HepG2 (cell line): Measurements from ENCODE around the gene F12. TPM values are rescaled to one million over a fixed set of nuclear protein-coding genes. Genes with fewer than 3 reads are reported as not detected.
A peak's percentile ranks its signal among the peaks of the same experiment; 100 is the strongest.

ENCODE experiments used
- CREM ChIP-seq, 2 experiments: sonication (generic) in 1 of 2; formaldehyde crosslinking in 1 of 2; IDR thresholded peaks; 2 replicates each; pipeline versions ENCODE4 v1.4.0 to v1.6.1; 2016 to 2020; ENCODE audit warnings: antibody characterized with exemption in 1 of 2, mild to moderate bottlenecking in 1 of 2, missing genetic modification reagents in 1 of 2
- FOXP4 ChIP-seq: sonication (generic); formaldehyde crosslinking; IDR thresholded peaks from 2 replicates; pipeline ENCODE4 v1.4.0; 2020; ENCODE audit warnings: missing genetic modification reagents
- HNRNPK ChIP-seq: fragments of 200-400 bp; formaldehyde crosslinking; IDR thresholded peaks from 2 replicates; pipeline ENCODE4 v1.6.1; 2018; ENCODE audit warnings: low read length, low read depth, moderate library complexity, mild to moderate bottlenecking; ENCODE audit not compliant: poor library complexity, severe bottlenecking
- KAT7 ChIP-seq: IDR thresholded peaks from 2 replicates; pipeline ENCODE4 v1.6.1; 2018; ENCODE audit warnings: borderline replicate concordance, missing compliant biosample characterization
- LCORL ChIP-seq, 2 experiments: fragments of 450-650 bp in 1 of 2; sonication (generic) in 1 of 2; formaldehyde crosslinking in 1 of 2; IDR thresholded peaks; 2 replicates each; pipeline versions ENCODE4 v1.5.0 to v1.6.1; 2017 to 2020; ENCODE audit warnings: antibody characterized with exemption in 1 of 2, missing genetic modification reagents in 1 of 2
- POLR2AphosphoS2 ChIP-seq: IDR thresholded peaks from 2 replicates; pipeline ENCODE4 v1.6.1; 2011; ENCODE audit warnings: low read depth, low read length, improper control_type of control experiment
- PRDM15 ChIP-seq: sonication (generic); formaldehyde crosslinking; IDR thresholded peaks from 2 replicates; pipeline ENCODE4 v1.4.0; 2020; ENCODE audit warnings: missing genetic modification reagents
- RBAK ChIP-seq: sonication (generic); formaldehyde crosslinking; IDR thresholded peaks from 2 replicates; pipeline ENCODE4 v1.5.1; 2020; ENCODE audit warnings: mild to moderate bottlenecking, missing genetic modification reagents
- REPIN1 ChIP-seq: sonication (generic); formaldehyde crosslinking; IDR thresholded peaks from 2 replicates; pipeline ENCODE4 v1.8.0; 2022; ENCODE audit warnings: missing genetic modification reagents, low read depth, mild to moderate bottlenecking, borderline replicate concordance
- ZHX2 ChIP-seq, 2 experiments: sonication (generic) in 1 of 2; formaldehyde crosslinking in 1 of 2; IDR thresholded peaks; 2 replicates each; pipeline versions ENCODE4 v1.6.1 to v1.9.0; 2014 to 2022; ENCODE audit warnings: antibody characterized with exemption in 1 of 2, borderline replicate concordance in 1 of 2, inconsistent platforms in 1 of 2, low read depth in 1 of 2, missing genetic modification reagents in 1 of 2
- ZNF326 ChIP-seq: sonication (generic); formaldehyde crosslinking; IDR thresholded peaks from 2 replicates; pipeline ENCODE4 v1.4.0; 2020; ENCODE audit warnings: missing genetic modification reagents, borderline replicate concordance
- ZNF33A ChIP-seq: sonication (generic); formaldehyde crosslinking; IDR thresholded peaks from 2 replicates; pipeline ENCODE4 v1.5.1; 2020; ENCODE audit warnings: missing genetic modification reagents, mild to moderate bottlenecking, moderate library complexity, borderline replicate concordance
- ZNF563 ChIP-seq: sonication (generic); formaldehyde crosslinking; IDR thresholded peaks from 2 replicates; pipeline ENCODE4 v1.8.0; 2022; ENCODE audit warnings: mild to moderate bottlenecking, moderate library complexity, missing genetic modification reagents
- polyA plus RNA-seq, 8 experiments: library from polyadenylated mRNA; depleted of rRNA in 3 of 8; stranded (reverse) in 7 of 8; unstranded in 1 of 8; fragments of >200 nt; fragmentation: Illumina TruSeq in 4 of 8; extraction: Trizol in 4 of 8; gene quantifications; 2 replicates each; pipeline versions ENCODE4 v1.2.1 to v1.2.3, GENCODE V29; 2011 to 2016; ENCODE audit warnings: low read depth in 4 of 8, missing spikeins in 1 of 8, mixed read lengths in 1 of 8; ENCODE audit not compliant: insufficient read depth in 1 of 8
- total RNA-seq, 5 experiments: library from RNA; depleted of rRNA; stranded (reverse); fragments of >200 nt; fragmentation: Illumina TruSeq; extraction: Trizol; gene quantifications; 2 replicates each; pipeline ENCODE4 v1.2.3, GENCODE V29; 2016; ENCODE audit warnings: low read depth in 1 of 5

The F12 gene
- total and polyA plus RNA-seq, 2 of the 13 experiments (the other 11 are each of a cell fraction or from before 2014, with no cell fraction given), result 2.5 to 3.0 TPM

GRCh38 chr5:177454397-177455035 lies 45.2 kb upstream of the F12 start (continued):
- peak; percentile 19; the same call in 1 of the 2 replicates for TF ChIP-seq ZNF563 (CRISPR knock-in tag)
- peak; percentile 81 for TF ChIP-seq CREM (IDR thresholded peaks at IDR 0.05)
- peak; percentile 61; the same call in 1 of the 2 replicates for TF ChIP-seq CREM (CRISPR knock-in tag; IDR thresholded peaks at IDR 0.05)
- TF ChIP-seq ZNF326 (CRISPR knock-in tag), result no peak
- TF ChIP-seq HNRNPK, result peak; percentile 57
- no peak; the same call in 1 of the 2 replicates for TF ChIP-seq FOXP4 (CRISPR knock-in tag)
- TF ChIP-seq RBAK (CRISPR knock-in tag), result no peak
- TF ChIP-seq ZNF33A (CRISPR knock-in tag), result no peak
- TF ChIP-seq POLR2AphosphoS2, result no peak
- peak; percentile 35; the same call in 1 of the 2 replicates for TF ChIP-seq PRDM15 (CRISPR knock-in tag)
- TF ChIP-seq KAT7 (CRISPR knock-in tag), result no peak; the same call in 1 of the 2 replicates
- TF ChIP-seq LCORL (IDR thresholded peaks at IDR 0.05), result no peak
- TF ChIP-seq LCORL (CRISPR knock-in tag; IDR thresholded peaks at IDR 0.05), result peak; percentile 46; the same call in 1 of the 2 replicates
- peak; percentile 79 for TF ChIP-seq ZHX2 (IDR thresholded peaks at IDR 0.05; ENCODE audit: low read depth)
- TF ChIP-seq ZHX2 (CRISPR knock-in tag; IDR thresholded peaks at IDR 0.05; ENCODE audit: borderline replicate concordance), result no peak
- no peak; the same call in 1 of the 2 replicates for TF ChIP-seq REPIN1 (CRISPR knock-in tag)
